H1 (cell line): ENCODE data around the gene NHEJ1.

Source experiments
- CTCF ChIP-seq, 3 experiments: IDR thresholded peaks; 1 replicate in 2 of 3; 2 replicates in 1 of 3; pipeline versions ENCODE4 v1.5.1 to v1.6.1; 2011; ENCODE audit warnings: low read length in 3 of 3, mild to moderate bottlenecking in 3 of 3, inconsistent platforms in 2 of 3, low read depth in 1 of 3, moderate library complexity in 1 of 3; ENCODE audit not compliant: insufficient read depth in 1 of 3; ENCODE audit errors: control extremely low read depth in 1 of 3
- EP300 ChIP-seq, 2 experiments: IDR thresholded peaks; 1 replicate in 1 of 2; 2 replicates in 1 of 2; pipeline ENCODE4 v1.6.1; 2011 to 2012; ENCODE audit warnings: low read depth in 2 of 2, low read length in 2 of 2, mild to moderate bottlenecking in 2 of 2, borderline replicate concordance in 1 of 2, inconsistent platforms in 1 of 2, moderate library complexity in 1 of 2

- TF ChIP-seq EP300 (IDR thresholded peaks at IDR 0.05; ENCODE audit: borderline replicate concordance in 1 of 2, low read depth in 2 of 2, low read length in 2 of 2) (no peak), CTCF (IDR thresholded peaks at IDR 0.05; ENCODE audit: control extremely low read depth in 1 of 3, insufficient read depth in 1 of 3, low read depth in 1 of 3, low read length in 3 of 3) (no peak)
These were observed 8.3 kb upstream of the NHEJ1 start for GRCh38 chr2:219168932-219169331.
